Superior temporal gyrus (tissue), 1 donor: ENCODE results near the gene TRIM25.
A peak's percentile ranks its signal among the peaks of the same experiment; 100 is the strongest.
"Not testable (repeated sequence)": the region's sequence is repeated elsewhere in the genome, so short reads cannot be mapped to it uniquely, and the experiment has no call there.

Source experiments
- DNase-seq: peaks from one replicate; pipeline ENCODE4 v3.0.0-alpha.2; 2016; ENCODE audit errors: extremely low spot score

Gene TRIM25

GRCh38 chr17:56913867-56914580 is at the start of gene TRIM25:
Gene TRIM25, minus strand, starts transcription at chr17:56914049. Its CDS starts 61 bp downstream, at chr17:56913988.
- peak; percentile 24 for DNase-seq

- DNase-seq = peak; percentile 95
Observed at GRCh38 chr17:56960596-56961538, 47.0 kb upstream of the TRIM25 start, which contains the start of gene COIL. Gene COIL, minus strand, starts transcription at chr17:56961050. Its CDS starts 31 bp downstream, at chr17:56961019.

- DNase-seq = no peak
Observed at GRCh38 chr17:56956992-56957391, 43.1 kb upstream of the TRIM25 start.

- DNase-seq = no peak
Observed at GRCh38 chr17:56949595-56949994, 35.7 kb upstream of the TRIM25 start.

GRCh38 chr17:56948491-56948890 is 34.6 kb upstream of the TRIM25 start:
- no peak for DNase-seq

- no peak for DNase-seq
Observed at GRCh38 chr17:56947741-56948140, 33.9 kb upstream of the TRIM25 start.

- no peak for DNase-seq
Observed at GRCh38 chr17:56945938-56946505, 32.2 kb upstream of the TRIM25 start.

- DNase-seq = no peak
Observed at GRCh38 chr17:56943505-56944125, 29.8 kb upstream of the TRIM25 start.

- peak; percentile 81 for DNase-seq
Observed at GRCh38 chr17:56939869-56940484, 26.1 kb upstream of the TRIM25 start.

GRCh38 chr17:56938206-56938605 is 24.4 kb upstream of the TRIM25 start:
- not testable (repeated sequence) for DNase-seq

GRCh38 chr17:56937687-56938086 is 23.8 kb upstream of the TRIM25 start:
- DNase-seq = no peak

- no peak for DNase-seq
Observed at GRCh38 chr17:56936697-56937322, 23.0 kb upstream of the TRIM25 start.

- DNase-seq = no peak
Observed at GRCh38 chr17:56935461-56935860, 21.6 kb upstream of the TRIM25 start.

GRCh38 chr17:56934280-56934679 is 20.4 kb upstream of the TRIM25 start:
- no peak for DNase-seq

GRCh38 chr17:56933868-56934267 is 20.0 kb upstream of the TRIM25 start:
- no peak for DNase-seq

GRCh38 chr17:56933151-56933745 is 19.4 kb upstream of the TRIM25 start:
- DNase-seq = no peak

- DNase-seq = no peak
Observed at GRCh38 chr17:56930739-56931337, 17.0 kb upstream of the TRIM25 start.

GRCh38 chr17:56929362-56929969 is 15.6 kb upstream of the TRIM25 start:
- DNase-seq = no peak

GRCh38 chr17:56928586-56928985 is 14.7 kb upstream of the TRIM25 start:
- DNase-seq = no peak

- no peak for DNase-seq
Observed at GRCh38 chr17:56926704-56927103, 12.9 kb upstream of the TRIM25 start.
